Activated naive CD8-positive, alpha-beta T cell treated with anti-CD3 and anti-CD28 coated beads, Interleukin-2, amount 50 U/mL, for 16 hours (primary cell): ENCODE results near the gene SLC19A2.
"Not testable (repeated sequence)": the region's sequence is repeated elsewhere in the genome, so short reads cannot be mapped to it uniquely, and the experiment has no call there.

Source experiments
- DNase-seq: peaks from one replicate; pipeline ENCODE4 v3.0.0-alpha.2; 2020; ENCODE audit warnings: low read depth, low spot score

SLC19A2 gene

GRCh38 chr1:169509354-169509753 is 23.6 kb upstream of the SLC19A2 start:
- no peak for DNase-seq

DNA sequence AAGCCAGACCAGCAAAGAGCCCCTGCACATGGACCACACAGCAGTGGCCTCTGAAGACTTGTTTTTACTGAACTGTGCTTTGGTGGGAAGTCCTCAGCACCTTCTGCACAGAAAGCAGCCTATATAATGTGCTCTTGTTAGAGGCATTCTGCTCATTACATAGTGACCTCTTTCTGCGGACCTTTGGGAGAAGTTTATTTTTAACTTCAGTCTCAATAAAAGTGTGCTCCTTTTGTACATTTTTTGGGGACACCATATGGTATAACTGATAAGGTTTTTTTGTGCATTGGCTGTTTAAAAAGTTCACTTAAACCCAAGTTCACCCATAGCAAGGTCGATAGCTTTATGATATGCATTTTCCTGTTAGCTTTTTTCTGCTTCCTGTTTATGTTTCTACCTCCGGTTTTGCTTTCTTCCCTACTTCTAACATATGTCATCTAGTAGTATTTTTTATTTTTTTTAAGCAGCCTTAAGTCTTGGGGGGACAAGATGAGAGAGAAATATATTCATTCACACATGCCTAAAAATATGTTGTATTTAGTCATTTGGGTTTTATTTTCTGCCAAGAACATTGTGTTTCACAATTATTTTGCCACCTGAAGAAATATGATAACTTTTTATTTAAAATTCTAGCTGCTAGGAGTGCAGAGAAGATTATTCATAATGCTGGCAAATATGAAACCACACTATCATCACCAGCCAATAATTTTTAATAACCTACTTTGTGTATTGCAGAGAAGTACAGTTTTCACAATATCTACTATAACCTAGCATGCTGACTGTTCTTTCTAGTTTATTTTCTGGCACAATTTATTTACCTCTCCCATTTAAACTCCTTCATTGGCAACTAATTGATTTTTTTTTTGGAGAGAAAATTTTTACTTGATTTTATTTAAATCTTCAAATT is 22.9 kb upstream of the SLC19A2 start:
- DNase-seq: no peak

DNA sequence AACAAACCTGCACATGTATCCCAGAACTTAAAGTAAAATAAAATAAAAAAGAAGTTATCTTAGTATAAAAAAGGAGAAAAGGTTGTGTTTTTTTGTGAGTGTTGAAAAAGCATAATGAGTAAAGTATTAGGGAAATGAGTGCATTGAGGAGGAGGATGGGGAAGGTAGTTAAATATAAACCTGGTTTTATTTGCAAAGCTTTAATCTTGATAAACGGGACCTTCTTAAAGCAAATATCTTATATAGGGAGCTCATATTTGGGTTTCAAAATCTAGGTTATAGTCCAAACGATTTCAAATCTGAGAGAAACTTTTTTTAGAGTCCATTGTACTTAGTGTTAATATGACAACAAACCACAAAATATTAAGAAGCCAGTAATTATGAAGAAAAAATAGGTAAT is 21.7 kb upstream of the SLC19A2 start:
- no peak for DNase-seq

DNA sequence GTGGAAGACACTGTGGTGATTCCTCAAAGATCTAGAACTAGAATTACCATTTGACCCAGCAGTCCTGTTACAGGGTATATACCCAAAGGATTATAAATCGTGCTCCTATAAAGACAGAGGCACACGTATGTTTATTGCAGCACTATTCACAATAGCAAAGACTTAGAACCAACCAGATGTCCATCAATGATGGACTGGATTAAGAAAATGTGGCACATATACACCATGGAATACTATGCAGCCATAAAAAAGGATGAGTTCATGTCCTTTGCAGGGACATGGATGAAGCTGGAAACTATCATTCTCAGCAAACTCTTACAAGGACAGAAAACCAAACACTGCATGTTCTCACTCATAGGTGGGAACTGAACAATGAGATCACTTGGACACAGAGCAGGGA is 17.9 kb upstream of the SLC19A2 start:
- DNase-seq: not testable (repeated sequence)

DNA sequence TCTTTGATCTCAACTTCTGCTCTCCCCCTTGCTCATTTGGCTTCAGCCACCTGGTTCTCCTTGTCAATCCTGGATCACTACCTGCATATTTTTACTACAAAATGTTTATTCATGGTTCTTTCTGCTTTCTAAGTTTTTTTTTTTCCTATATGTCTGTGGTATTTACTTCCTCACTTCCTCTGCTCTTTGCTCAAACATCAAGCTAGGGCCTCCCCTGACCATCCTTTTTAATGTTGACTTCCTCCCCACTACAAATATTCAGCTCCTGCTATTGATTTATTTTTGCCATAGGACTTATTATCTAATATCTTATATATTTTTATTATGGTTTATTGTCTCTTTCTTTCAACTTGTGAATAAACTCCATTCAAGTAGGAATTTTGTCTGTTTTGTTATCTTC is 14.1 kb upstream of the SLC19A2 start:
- DNase-seq: no peak

GRCh38 chr1:169497317-169497716 is 11.6 kb upstream of the SLC19A2 start:
- DNase-seq: no peak

- DNase-seq: no peak
Observed at GRCh38 chr1:169495916-169496315, 10.2 kb upstream of the SLC19A2 start.

- DNase-seq: no peak
Observed at GRCh38 chr1:169495046-169495775, 9.5 kb upstream of the SLC19A2 start.

DNA sequence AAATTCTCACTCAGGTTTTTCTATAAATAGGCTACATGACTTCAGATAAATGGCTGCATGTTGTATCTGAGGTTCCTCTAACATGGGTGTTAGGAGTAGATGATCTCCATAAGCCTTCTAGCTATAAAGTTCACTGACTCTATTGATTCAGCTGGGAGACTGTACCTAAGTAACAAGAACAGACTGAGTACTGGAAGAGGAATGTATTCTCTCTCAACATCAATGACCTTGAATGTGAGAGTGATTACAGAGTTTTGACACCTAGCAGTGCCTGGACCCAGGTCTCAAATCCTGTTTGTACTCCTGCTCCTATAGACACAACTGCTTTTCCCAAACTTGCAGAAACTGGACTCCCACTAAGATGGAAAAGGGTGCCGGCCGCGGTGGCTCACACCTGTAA is 8.6 kb upstream of the SLC19A2 start:
- DNase-seq: no peak

- DNase-seq: no peak
Observed at GRCh38 chr1:169493251-169493650, 7.5 kb upstream of the SLC19A2 start.

DNA sequence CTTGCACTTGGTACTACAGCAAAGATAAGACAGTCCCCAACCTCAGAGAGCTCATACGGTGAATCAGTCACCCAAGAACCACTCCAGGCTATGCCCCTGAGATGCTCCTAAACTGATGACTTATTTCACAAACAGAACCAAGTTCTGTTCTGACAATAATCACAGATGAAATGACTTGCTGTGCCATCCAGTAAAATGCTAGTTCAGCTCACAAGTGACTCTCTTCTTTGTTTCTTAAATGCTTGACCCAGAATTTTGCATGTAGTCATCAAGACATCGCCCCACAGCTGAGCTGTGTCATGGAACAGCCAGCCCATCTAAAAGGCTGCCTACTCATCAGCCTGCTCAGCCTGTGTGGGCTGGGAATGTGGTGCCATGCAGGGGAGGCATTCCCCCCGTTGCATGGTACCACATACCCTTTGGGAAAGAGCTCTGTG is 6.1 kb upstream of the SLC19A2 start:
- DNase-seq: no peak

DNA sequence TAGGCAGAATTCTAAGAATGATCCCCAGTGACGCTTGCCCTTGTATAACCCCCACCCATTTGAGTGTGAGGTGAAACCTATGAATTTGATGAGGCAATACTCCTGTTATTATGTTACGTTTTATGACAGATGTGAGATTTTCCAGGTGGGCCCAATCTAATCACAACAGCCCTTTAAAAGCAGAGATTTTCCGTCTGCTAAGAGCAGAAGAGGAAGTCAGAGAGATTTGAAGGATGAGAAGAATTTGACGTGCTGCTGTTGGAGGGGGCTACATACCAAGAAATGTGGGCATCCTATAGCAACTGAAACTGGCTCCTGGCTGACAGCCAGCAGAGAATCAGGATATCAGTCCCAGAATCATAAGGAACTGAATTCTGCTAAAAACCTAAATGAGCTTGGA is 2.4 kb upstream of the SLC19A2 start:
- no peak for DNase-seq

DNA sequence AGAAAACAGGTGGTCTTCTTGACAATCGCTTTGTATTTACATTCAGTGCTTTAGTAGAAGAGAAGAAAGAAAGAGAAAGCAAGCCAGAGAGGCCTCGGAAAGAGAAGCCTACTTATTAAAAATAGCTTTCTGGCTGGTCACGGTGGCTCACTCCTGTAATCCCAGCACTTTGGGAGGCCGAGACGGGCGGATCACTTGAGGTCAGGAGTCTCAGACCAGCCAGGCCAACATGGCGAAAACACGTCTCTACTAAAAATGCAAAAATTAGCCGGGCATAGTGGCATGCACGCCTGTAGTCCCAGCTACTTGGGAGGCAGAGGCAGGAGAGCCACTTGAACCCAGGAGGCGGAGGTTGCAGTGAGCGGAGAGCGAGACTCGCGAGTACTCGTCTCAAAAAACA is 1.8 kb upstream of the SLC19A2 start:
- DNase-seq: no peak

DNA sequence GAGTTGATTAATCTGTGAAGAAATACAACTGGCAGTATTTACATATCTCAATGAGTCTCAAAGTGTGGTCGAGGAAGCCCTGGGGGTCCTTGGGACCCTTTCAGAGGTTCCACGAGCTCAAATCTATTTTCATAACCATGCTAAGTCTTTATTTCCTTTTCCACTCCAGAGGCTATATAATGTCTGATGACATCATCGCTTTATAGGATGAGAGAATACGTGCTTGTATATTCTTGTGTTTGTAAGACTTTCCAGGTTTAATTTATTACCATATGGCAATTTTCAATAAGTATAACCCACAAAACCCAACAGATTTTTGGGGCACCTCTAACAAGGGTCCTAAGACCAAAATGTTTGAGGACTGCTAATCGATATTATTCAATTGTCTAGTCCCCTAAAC is 1.4 kb upstream of the SLC19A2 start:
- DNase-seq: no peak

- no peak for DNase-seq
Observed at GRCh38 chr1:169486281-169487051, 722 bp upstream of the SLC19A2 start.

DNA sequence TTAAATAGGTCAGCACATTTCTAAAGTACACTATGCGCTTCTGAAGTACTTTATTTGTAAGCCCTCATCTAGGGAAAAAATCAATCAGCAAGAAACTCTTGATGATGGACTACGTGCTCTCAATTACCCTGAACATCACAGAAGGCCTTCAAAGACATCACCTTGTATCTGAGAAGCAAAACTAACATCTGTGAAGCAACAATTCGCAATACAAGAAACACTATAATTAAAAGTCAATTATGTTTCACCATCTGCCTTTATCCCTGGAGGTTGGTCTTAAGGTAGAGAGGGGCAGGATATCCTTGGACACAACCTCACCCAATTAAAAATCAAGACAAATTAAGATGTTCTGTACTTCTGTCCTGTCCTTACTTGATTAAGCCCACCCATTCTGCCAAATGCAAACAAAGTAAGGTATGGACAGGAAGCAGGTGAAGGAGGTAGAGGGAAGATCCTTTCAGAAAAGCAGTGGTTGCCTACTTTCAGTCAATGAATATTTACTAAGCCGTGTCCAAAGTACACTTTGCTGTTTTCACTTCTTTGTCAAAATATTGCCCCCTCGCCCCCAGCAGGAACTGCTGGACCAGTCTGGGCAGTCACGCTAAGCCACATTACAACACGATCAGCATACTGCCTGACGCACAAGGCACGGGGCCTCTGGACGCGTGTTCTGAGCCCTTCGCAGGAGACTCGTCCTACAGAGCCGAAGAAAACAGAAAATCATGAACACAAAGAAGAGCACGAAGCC is 887 bp downstream of the SLC19A2 start:
- no peak for DNase-seq

GRCh38 chr1:169484101-169484500 is 1.6 kb downstream of the SLC19A2 start:
- no peak for DNase-seq

DNA sequence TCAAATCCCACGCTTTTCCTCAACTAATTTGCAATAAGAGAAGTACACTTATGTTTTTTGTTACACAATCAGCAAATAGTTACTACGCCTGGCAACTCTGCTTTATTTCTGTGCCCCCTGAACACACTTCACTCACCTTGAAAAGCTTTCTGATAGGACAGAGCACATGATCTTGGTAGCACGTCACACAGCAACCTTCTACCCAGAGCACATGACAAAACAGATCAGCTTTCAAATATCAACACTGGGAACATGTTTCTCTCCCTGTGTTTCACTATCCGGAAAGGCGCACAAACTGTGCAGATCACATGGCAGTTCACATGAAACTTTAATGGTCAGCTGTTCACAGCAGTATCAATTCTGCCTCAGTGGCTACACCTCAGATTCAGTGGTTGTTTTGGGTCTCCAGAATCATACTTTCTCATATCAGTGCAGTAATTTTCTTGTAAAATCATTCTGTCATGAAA is 2.2 kb downstream of the SLC19A2 start:
- DNase-seq: no peak

DNA sequence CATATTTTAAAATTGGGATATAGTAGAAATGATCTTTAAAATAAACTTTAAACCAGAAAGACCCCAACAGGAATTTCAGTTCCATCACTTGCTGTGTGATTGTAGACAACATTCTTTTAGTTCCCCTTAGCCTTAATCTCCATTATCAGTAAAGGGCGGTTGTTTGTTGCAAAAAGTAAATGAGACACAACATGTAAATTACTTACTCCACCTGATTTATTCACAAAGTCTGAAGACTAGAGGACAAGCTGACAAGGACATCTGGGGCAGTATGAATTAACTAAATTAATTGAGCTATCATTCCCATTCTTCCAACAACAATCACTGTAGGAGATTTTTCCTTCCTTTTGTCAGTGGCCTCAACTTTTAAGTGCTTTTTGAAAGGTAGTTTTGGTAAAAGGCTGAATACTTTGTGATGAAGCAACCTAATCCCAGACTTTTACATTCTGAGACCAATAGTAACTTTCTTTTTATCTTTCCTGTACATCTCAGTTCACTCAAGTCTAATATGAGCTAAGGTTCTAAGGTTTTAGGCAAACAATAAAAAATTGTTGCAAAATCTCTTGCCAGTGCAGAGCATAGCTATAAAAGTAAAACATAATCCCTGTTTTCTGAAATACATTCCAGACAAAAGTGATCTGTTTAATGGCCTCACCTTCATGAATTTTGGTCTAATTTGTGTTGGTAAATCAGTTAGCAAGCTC is 6.2 kb downstream of the SLC19A2 start:
- DNase-seq: no peak

DNA sequence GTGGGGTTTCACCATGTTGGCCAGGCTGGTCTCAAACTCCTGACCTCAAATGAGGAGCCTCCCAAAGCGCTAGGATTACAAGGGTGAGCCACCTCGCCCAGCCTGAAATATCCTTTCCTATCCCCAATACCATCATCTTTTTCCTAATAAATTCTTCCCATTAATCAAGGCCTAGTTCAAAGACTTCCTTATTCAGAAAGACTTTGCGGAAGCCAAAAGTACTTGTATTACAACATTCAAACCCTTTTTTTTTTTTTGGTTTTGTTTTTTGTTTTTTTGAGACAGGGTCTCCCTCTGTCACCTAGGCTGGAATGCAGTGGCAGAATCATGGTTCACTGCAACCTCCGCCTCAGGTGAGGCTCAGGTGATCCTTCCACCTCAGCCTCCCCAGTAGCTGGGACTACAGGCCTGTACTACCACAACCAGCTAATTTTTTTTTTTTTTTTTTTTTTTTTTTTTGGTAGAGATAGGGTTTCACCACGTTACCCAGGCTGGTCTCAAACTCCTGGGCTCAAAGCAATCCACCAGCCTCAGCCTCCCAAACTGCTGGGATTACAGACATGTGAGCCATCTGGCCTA is 7.6 kb downstream of the SLC19A2 start:
- no peak for DNase-seq
